Astrocyte (in vitro differentiated cells and primary cell): ENCODE measurements around the gene TNFAIP2.

ENCODE experiments used
- CTCF ChIP-seq: IDR thresholded peaks from 2 replicates; pipeline ENCODE4 v1.5.1; 2011; ENCODE audit warnings: low read depth, mild to moderate bottlenecking, inconsistent platforms, low read length, moderate library complexity; ENCODE audit not compliant: insufficient read depth
- EZH2 ChIP-seq: IDR thresholded peaks from 2 replicates; pipeline ENCODE4 v1.6.1; 2012; ENCODE audit warnings: mild to moderate bottlenecking, low read length, inconsistent platforms; ENCODE audit not compliant: insufficient read depth

- TF ChIP-seq CTCF (no peak), EZH2 (no peak)
Observed at GRCh38 chr14:103164006-103164405, 40.7 kb downstream of the TNFAIP2 start.
